ENCODE data around the gene KDM4C.

The KDM4C gene

DNA sequence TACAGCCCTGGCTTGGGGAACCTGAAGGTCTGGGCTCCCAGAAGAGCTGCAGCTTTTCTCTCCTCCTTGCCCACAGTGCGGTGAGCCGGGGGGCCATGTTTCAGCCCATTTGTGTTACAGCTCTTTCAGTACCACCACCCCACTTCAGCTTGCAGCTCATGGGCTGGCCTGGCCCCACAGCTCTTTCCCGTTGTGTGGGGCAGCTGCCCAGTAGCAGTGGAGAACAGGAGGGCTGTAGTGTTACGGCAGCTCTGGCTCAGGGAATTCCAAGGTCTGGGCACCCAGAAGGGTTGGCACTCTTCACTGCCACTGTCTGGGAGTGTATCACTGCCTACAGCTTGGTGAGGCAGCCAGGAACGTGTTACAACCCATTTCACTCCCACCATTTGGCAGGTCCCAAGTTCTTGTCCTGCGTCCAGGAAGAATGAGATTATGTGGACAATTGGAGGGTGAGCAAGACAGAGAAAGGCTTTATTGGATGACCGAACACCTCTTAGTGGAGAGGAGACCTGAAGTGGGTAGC is 390.5 kb downstream of the KDM4C start:
- DNase-seq: no peak

DNA sequence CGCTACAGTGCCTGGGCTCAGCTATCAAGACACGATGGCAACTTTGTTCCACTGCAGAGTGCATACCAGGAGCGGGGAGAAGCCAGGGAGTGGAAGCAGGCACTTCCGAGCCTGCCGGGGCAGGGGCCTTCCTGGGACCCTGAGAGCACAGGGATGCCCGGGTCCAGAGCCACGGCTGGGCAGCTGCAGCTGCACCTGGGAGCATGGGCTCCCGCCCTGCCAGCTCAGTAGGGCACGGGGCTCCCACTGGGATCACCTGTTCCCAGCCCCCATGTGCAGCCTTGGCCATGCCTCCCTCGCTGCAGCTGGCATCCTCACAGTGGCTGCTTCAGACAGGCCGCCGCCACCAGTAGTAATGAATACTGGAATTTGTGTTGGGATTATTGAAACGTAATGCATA is 391.5 kb downstream of the KDM4C start:
- DNase-seq: no peak

DNA sequence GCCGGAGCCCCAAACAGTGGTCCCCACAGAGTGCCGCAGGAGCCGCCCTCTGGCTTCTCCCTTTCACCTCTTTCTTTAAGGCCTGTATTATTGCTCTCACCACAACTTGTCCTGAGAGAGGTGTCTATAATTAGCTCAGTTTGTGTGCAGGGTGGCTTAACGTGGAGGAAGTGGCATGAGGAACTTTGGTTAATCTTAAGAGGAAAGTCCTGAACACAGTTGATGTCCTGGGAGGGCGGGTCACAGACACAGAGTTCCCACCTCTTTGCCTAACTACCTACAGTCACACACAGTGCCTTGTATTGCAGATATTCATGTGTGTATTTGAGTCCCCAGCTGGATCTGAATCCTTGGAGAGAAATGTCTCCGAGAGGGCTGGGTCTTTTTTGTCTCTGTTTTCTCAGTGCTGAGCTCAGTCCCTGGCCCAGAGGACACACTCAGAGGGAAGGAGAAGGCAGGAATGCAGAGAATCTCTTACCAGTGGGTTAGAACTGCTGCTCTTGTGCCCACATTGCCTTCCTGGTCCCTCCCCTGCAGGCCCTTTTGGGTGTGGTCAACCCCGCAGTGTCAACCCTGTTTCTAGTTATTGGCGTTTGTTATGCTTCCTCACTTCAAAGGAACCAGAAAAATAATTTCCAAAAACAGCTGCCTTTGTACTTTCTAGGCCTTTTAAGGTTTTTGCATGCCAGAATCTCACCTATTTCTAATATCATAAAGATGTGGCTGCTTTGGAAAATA is 392.5 kb downstream of the KDM4C start:
- DNase-seq: no peak

DNA sequence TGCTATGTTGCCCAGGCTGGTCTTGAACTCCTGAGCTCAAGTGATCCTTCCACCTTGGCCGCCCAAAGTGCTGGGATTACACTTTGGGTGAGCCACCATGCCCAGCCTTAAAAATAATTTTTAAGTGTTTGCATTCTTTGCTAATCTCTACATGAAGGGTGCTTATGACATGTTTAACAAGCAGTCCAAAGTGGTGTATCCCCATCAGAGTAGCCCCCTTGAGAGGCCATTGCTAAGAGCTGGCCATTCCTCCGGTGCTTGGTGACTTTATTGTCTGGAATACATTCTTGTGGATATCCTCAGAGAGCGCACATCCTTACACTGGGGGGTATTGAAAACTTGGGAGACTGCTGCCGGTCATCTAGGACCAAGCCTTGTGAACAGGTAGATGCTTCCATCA is 395.4 kb downstream of the KDM4C start:
- no peak for DNase-seq

DNA sequence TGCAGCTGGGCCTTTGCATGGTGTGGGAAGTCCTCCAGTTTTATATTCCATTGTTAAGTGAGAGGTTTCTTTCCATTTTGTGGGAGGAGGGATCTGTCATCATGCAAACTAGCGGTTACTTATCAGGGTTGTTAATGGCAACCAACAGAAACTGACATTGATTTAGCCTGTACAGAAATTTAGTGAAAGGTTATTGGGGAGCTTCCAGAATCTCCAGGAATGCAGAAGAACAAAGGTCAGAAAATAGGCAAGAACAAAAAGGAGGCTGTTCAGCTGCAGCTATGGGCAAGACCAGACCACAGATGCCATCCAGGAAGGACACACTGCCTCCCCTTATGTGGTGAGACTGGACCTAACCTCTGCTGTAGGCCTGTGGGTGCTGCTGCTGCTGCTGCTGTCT is 395.8 kb downstream of the KDM4C start:
- DNase-seq: no peak

DNA sequence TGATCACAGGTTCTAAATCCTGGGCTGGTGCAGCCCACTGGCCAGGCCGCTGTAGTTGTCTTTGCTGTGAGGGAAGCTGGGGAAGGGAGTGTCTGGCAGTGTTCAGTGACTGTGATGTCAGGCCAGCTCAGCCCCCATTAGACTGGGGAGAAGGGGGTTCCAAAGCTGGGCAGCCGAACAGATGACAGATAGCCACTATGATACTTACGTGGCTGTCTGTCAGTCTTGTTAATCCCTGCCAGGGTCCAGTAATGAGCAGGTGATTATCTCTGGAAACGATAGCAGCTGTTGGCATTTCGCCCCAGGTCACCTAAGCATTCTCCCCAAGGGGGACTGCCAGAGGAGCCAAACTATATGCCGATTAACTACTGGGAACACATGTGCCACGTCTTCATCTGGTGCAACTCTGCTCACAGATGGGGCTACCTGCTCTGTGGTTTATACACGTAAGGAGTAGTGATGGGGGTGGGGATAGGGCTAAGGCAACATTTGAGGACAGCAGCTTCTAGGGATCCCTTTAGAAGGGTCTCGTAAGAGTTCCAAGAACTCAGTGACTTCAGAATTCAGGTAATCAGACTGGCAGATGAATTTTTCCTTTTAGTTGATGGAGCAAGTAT is 396.3 kb downstream of the KDM4C start:
- DNase-seq: no peak

DNA sequence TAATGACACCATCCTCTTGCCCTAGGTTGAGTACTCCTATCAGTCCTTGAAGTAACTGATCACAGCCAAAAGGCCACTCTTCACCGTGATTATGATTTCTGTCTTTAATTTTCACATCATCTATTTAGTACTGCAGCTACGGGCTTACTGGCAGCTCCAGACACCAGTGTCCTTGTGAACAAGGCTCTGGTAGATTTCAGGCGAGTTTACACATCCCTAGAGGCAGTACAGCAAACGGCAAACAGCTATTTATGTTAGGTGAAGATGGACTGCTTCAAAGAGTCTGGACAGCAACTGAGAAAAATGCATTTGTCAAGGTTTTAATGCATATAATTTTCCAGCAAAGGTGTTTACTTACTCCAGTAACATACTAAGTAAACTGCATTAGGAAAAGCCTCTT is 396.9 kb downstream of the KDM4C start:
- DNase-seq: no peak

DNA sequence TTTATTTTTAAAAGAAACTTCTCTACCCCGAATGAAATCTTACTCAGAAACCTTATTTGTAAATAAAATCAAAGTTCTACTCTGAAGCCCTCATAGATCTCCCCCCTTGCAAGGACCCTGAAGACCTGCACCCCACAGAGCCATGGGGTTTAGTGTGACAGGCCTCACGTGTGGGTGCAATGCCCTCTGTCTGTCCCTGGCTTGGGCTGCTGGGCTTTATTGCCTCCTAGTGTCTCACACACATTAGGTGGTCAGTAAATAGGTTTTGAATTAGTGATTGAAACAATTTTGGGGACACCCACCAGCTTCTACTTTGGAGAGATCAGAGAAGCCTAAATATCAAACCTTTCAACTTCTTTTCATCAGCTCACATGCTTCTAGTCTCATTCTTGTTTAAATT is 403.7 kb downstream of the KDM4C start:
- DNase-seq: no peak

DNA sequence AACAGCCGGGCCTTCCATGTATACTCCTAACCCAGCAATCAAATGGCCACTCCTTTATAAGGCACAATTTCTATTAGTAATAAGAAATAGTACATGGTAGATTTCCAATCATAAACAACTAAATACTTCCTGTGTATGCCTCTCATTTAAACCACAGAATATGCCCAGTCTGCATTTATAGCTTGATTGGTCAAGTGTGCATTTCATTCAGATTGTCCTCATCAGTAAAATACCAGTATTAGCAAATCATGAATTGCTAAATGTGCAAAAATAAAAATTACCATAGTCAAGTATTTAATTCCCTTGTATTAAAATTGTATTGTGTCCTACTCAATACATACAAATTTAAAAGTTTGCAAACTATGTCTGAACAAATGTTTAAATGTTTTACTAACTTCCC is 406.2 kb downstream of the KDM4C start:
- no peak for DNase-seq

DNA sequence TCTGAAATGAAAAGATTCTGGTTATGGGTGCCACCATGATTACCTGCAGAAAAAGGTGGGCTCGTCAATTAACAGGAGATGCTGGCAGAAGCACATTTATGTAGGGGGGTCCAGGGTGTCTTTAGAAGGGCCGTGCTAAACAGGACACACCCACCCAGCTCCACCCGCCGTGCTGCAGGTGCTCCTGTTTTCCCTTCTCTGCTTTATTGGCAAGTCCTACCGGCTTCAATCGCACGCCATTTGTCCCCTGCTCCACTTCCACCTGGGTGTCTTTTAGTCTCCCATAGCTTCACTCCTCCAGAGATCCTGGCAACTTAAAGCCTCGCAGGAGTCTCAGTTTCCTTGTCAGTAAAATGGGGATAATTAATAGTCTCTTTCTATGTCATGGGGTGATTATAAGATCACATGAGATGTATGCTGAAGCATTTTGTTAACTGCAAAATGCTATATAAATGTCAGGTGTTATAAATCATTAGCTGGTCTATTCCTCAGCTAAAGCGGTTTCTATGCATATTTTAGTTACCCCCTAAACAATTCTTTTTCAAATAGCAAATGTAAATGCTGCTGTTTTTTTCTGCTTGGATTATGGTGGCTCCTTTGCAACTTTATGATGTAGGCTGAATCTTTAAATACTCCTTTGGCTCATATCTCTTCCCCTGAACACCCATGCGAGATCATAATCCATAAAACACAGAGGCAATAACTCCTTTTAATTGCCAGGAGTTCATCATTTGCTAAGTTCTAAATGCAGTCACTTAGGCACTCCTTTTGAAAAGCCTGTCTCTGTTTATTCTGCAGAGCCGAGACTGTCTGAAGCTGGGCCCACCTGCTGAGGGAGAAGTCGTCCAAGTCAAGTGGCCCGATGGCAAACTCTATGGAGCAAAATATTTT is 406.9 kb downstream of the KDM4C start:
- DNase-seq: no peak

DNA sequence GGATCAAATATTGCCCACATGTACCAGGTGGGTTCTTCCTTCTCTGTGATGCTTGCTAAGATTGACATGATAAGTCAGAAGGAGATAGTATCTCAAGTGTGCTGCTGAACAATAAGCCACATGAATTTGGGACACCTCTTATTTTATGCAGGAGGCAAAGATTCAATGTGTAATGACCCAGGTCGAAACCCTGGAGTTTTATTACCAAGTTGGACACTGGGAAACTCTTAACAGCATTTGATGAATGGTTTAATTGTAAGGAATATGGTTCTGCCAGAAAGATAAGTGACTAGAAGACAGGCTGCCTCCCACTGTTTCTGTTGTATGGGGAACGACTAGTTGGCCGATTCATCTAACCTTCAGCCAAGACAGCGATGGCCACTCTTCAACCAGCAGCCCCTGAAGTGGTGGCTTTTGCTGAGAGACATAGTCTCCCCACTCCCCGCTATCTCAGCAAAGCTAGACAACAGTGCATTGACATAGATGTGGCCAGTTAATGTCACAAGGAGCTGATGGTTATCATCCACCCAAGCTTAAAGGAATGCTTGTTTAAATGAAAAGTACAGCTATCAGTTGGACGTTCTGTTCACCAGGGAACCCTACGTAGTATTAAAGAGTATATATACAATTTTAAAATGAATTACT is 407.7 kb downstream of the KDM4C start:
- DNase-seq: no peak

DNA sequence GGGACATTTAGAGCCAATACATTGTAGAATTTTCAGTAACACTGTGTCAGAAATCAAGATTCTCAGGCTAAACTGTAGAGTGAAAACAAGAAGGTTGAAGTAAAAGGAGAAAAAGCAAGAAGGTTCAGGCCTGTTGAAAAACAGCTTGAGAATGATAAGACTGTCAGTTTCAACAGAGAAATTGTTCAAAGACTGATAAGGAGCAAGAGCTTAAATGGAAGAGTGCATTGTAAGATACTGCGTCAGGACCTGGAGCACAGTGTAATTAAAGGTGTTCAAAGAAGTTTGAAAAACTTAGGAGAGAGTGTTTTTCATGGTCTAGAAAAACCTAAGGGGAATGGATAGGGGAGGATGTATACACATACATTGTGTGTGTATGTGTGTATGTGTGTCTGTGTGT is 408.3 kb downstream of the KDM4C start:
- DNase-seq: no peak

DNA sequence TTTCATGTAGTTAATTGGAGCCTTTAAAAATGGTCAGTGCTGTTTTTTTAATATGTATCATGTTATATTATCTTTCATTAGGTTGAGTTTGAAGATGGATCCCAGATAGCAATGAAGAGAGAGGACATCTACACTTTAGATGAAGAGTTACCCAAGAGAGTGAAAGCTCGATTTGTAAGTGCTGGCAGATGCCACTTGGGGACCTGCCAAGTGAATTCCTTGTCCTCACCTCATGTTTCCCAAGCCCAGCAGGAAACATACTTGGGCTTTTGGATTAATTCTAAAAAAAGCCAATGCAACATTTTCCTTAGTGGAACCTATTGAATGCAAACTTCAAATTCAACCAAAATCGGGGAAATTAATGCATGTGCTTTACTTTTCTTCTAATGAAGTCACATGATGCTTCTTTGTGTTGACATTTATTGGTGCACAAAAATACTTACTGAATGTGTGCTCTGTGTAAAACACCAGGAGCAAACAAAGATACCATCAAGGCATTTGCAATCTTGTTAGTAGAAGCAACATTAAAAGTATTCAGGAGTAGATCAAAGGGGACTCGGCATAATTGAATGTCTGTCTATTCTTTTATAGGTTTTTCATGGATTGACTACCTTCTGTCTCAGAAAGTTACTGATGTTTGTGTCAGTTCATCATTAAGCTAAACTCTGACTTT is 412.1 kb downstream of the KDM4C start:
- DNase-seq: no peak

DNA sequence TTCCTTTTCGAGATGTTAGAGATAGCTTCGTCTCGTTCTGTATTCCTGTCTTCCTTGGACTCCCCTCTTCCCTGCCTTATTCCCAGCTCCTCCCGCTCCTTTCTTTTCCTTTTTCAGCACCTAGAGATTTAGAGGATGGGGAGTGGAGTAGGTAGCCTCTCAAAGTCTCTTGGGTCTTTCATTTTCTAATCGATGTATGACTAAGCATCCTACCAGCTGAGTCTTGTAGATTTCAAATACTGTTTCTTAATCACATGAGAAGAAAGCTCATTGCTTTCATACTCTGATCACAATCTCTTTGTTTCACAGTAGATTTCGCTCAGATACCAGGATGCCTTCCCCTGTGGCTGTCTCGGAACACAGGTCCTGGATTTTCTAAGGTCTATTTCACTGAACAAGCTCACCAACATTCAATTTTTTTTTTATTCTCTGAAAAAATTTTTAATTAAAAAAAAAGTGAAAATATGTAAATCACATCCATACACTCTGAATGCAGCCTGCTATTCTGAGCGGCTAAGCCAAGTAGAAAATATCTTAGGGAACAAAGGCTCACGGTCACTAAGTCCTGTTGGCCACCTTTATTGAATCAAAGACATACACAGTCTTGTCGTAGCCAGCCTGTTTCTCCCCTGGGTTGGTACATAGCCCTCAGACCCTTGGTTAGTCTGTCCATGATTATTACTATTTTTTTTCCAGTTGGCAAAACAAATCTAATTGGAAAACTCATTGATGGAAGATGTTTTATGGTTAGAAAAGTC is 413.8 kb downstream of the KDM4C start:
- DNase-seq: no peak

DNA sequence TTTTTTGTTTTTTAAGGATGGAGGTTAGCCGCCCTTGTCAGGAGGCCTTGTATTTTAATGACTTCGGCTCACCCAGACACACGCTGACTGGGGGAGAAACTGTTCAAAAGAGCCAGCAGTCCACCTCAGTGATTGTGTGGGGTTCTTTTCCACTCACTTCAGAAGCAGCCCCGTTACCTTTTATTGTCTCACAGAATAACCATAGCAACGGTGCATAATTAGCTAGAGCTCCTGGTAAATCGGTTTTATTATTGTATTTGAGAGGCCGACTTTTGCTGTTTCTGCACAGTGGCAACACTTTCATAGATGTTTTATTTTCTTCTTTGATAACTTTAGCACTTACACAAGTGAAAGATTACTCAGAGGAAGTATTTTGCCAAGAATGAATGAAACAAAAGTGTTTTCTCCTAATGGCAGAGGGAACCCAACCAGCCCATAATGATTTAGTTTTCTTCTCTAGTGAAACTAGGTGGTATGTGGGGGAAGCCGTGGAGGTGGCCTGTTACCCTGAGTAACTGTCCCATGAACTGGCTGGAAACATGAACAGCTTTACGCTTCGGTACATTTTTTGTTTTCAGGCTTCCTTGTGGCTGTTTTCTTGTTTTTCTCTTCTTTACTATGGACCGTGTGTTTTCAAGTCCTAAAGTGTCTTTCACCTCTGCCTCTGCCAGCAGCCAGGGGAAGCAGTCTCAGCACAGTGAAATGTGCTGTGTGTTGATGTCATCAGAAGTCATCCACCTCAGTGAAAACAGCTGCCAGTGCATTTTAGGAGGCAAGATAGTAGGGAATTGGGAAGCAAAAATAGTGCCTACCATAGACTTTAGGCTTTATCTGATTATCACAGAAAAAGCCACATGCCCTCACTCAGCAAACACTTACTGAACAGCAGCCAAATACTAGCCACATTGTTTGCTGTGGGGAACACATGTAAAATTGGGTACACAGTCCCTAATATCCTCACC is 414.7 kb downstream of the KDM4C start:
- no peak for DNase-seq

DNA sequence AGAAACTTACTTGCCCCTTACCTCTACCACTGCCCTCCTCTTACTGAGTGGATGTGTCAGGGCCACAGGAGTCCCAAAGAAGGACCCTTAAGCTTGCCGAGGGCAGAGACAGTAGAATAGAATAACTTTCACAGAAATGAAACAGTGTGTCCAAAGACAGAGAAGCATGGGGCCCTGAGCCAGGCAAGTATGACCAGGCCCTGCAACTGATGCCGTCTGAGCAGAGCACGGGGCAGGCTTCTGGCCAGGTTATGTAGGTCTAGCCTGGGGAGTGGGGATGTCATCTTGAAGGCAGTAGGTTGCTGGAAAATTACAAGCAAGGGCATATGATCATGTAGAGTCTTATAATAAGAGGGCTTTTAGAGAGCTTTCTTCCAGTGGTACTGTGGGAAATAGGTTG is 415.4 kb downstream of the KDM4C start:
- no peak for DNase-seq

DNA sequence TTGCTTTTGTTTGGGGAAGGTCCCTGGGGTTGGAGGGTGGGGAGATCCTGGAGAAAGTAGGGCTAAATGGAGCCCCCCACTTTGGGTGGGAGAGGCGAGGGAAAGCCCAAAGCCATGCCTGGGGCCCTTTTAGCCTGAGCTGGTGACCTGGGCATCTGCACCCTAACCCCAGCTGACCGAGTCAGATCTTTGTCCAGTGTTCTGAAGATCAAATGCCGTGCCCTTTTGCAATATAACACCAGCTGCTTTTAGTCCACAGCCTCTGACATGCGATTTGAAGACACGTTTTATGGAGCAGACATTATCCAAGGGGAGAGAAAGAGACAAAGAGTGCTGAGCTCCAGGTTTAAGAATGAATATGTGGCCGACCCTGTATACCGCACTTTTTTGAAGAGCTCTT is 416.5 kb downstream of the KDM4C start:
- DNase-seq: no peak

DNA sequence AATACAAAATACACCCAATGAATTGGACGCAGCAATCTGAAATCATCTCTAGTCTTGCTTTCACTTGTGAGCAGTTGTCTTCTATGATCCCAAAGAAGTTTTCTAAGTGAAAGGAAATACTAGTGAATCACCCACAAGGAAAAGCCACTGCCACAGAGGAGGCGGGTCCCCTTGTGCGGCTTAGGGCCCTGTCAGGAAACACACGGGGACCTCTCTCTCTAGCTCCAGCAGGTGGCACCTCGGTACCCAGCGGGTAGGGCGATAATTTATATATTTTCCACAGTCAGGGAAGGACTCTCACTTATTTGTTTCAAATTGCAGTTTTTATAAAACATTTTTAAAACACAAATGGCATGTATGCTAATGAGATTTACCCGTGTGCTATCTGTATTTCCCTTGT is 417.1 kb downstream of the KDM4C start:
- no peak for DNase-seq

DNA sequence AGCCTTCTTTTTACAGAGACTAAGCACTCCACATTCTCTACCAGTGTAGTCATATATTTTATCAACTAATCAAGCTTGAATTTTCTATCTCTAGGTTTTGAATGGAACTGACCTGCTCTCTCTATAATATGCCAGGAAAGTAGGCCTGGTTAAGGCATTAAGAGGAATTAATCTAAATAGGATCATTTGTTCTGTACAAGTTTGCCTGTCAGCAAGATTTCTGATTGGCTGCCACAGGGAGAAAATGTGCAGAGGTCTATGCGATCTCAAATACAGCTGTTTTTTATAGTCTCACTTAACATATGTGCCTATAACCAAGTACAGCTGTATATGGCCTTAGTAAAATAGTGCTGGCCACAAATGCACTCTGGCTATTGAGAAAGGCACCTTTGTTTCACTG is 418.8 kb downstream of the KDM4C start:
- DNase-seq: no peak

DNA sequence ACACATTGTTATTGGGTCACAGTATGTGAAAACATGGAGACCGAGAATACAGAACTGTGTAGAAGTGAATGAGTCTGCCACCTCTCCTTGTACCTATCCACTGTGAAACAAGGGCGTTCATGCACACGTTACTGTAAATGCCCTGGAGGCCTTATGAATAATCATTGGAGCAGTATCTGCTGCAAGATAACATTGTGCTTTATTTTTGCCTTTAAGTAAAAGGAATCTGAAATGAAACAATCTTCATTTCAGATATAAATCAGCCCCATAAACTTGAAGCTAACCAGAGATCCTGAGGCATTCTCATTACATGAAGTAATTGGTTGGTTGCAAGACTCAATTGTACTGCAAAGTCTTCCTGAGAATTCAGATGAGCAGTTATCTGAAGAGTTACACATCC is 419.6 kb downstream of the KDM4C start:
- DNase-seq: no peak

DNA sequence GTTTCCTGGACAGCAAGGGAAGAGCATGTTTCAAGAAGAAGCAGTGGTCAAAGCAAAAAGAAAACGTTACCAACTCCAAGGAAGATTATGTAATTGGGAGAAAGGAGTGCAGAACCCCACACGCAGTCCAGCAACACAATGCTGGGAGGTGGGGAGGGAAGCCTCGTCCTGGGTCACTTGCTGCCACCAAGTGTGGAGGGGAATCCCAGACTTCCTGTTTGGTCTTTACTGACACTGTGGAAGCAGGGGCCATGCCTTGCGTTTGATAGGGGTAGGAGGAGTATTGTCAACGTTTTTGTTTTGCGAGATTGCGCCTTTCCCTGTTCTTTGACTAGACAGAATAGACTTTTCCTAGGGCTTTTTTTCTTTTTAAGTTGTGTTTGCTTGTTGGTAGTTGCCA is 421.0 kb downstream of the KDM4C start:
- DNase-seq: no peak

Measured in CD4-positive, alpha-beta T cell treated with Interferon gamma for 1 hour (primary cell).